Measurements from ENCODE around the gene SUSD6. TPM values are rescaled to one million over a fixed set of nuclear protein-coding genes. Genes with fewer than 3 reads are reported as not detected.
"Not testable (repeated sequence)": the region's sequence is repeated elsewhere in the genome, so short reads cannot be mapped to it uniquely, and the experiment has no call there.

The SUSD6 gene
- total and polyA plus RNA-seq, 12 donors, result 5.9 to 46.3 (median 25.2) TPM

- H3K9me3 ChIP-seq, result peaks cover 0 to 24% (median 0%) of the 10 kb centered on the region in 11 donors
- no peak for TF ChIP-seq CTCF (IDR thresholded peaks at IDR 0.05)
- DNase-seq (peak in 1 of 2 donors; percentile 53), ATAC-seq (peak in 6 of 8 donors; percentile 49 to 77 (median 60))
- intact Hi-C loops (cut with DNase I), result no loop called here
- 63% methylated on average over 5 of the region's 5 CpGs for WGBS, 2 donors
- no peak overlapping the region for H3K4me3 ChIP-seq
- H3K27ac ChIP-seq, result peak overlapping the region in 5 of 10 donors; percentile 19 to 83 (median 33)
- H3K27me3 ChIP-seq, result no peaks in the 10 kb centered on the region
- H3K36me3 ChIP-seq, result peaks cover 0 to 18% (median 0%) of the 10 kb centered on the region in 9 donors
- peaks cover 12 to 82% (median 64%) of the 10 kb centered on the region in 9 donors for H3K4me1 ChIP-seq
These were observed 32.2 kb downstream of the SUSD6 start for GRCh38 chr14:69643430-69644200.

- Histone ChIP-seq H3K9me3 (peaks cover 0 to 24% (median 0%) of the 10 kb centered on the region in 11 donors), H3K27me3 (no peaks in the 10 kb centered on the region), H3K27ac (peak overlapping the region in 3 of 10 donors; percentile 34 to 83 (median 43)), H3K4me3 (no peak overlapping the region), H3K36me3 (peaks cover 0 to 18% (median 0%) of the 10 kb centered on the region in 9 donors), H3K4me1 (peaks cover 16 to 82% (median 64%) of the 10 kb centered on the region in 9 donors)
- DNase-seq, result no peak
- ATAC-seq, result peak in 1 of 8 donors; percentile 14
- intact Hi-C loops (cut with DNase I), result loop anchor here in 2 of 10 donors (5.0 kb wide), 1 partner anchor 33 kb away; the partner anchor contains the start of gene SUSD6 (in 2 of the 2)
- no peak for TF ChIP-seq CTCF (IDR thresholded peaks at IDR 0.05)
- WGBS, 2 donors, result 86 to 91% methylated on average over 1 of the region's 1 CpG
These were observed 33.4 kb downstream of the SUSD6 start for GRCh38 chr14:69644814-69645213.

GRCh38 chr14:69647213-69647612 lies 35.8 kb downstream of the SUSD6 start:
- peaks cover 32 to 97% (median 81%) of the 10 kb centered on the region in 9 donors for H3K4me1 ChIP-seq
- H3K9me3 ChIP-seq, result peaks cover 0 to 6% (median 0%) of the 10 kb centered on the region in 11 donors
- intact Hi-C loops (cut with DNase I), result loop anchor here in 2 of 10 donors (5.0 kb wide), 1 partner anchor 35 kb away; the partner anchor contains the start of gene SUSD6 (in 2 of the 2)
- TF ChIP-seq CTCF (IDR thresholded peaks at IDR 0.05), result no peak
- WGBS, 2 donors, result 82 to 84% methylated on average over 2 of the region's 2 CpGs
- no peak overlapping the region for H3K4me3 ChIP-seq
- no peak for ATAC-seq
- H3K27me3 ChIP-seq, result no peaks in the 10 kb centered on the region
- peak overlapping the region in 6 of 10 donors; percentile 69 to 91 (median 80) for H3K27ac ChIP-seq
- H3K36me3 ChIP-seq, result peaks cover 0 to 12% (median 0%) of the 10 kb centered on the region in 9 donors
- no peak for DNase-seq

GRCh38 chr14:69647642-69648041 lies 36.2 kb downstream of the SUSD6 start:
- intact Hi-C loops (cut with DNase I), result loop anchor here in 2 of 10 donors (5.0 kb wide), 1 partner anchor 35 kb away; the partner anchor contains the start of gene SUSD6 (in 2 of the 2)

More at GRCh38 chr14:69647642-69648041, 36.2 kb downstream of the SUSD6 start:
- peak overlapping the region in 8 of 10 donors; percentile 64 to 91 (median 80) for H3K27ac ChIP-seq
- ATAC-seq, H3K9me3 ChIP-seq, DNase-seq, H3K4me3 ChIP-seq, H3K27me3 ChIP-seq, H3K36me3 ChIP-seq: not testable (repeated sequence)
- 86 to 90% methylated on average over 11 of the region's 11 CpGs for WGBS, 2 donors
- H3K4me1 ChIP-seq, result peaks cover 37 to 100% (median 83%) of the 10 kb centered on the region in 9 donors
